ENCODE measurements around the gene SLX9. TPM values are rescaled to one million over a fixed set of nuclear protein-coding genes. Genes with fewer than 3 reads are reported as not detected.

The SLX9 gene
- total RNA-seq, 1 donor from 2014 or later = 33.1 TPM

GRCh38 chr21:44940116-44940631 is 345 bp downstream of the SLX9 start:
- peaks cover 20% of the 10 kb centered on the region for H3K4me1 Mint-ChIP-seq (ENCODE audit: low read depth)
- TF ChIP-seq CTCF (IDR thresholded peaks at IDR 0.05; ENCODE audit: unreplicated experiment) = no peak
- H3K9me3 Mint-ChIP-seq (ENCODE audit: low read depth) = no peaks in the 10 kb centered on the region
- no peak for DNase-seq (ENCODE audit: low spot score, unreplicated experiment)
- H3K4me3 Mint-ChIP-seq (ENCODE audit: low read depth) = peak overlapping the region; percentile 83
- no peaks in the 10 kb centered on the region for H3K27me3 Mint-ChIP-seq
- peaks cover 2% of the 10 kb centered on the region for H3K36me3 Mint-ChIP-seq (ENCODE audit: insufficient read depth)
- H3K27ac Mint-ChIP-seq = peak overlapping the region; percentile 42

- TF ChIP-seq CTCF (IDR thresholded peaks at IDR 0.05; ENCODE audit: unreplicated experiment) = no peak
- Mint-ChIP-seq H3K9me3 (ENCODE audit: low read depth) (no peaks in the 10 kb centered on the region), H3K36me3 (ENCODE audit: insufficient read depth) (peaks cover 2% of the 10 kb centered on the region), H3K27ac (peak overlapping the region; percentile 35), H3K4me3 (ENCODE audit: low read depth) (peak overlapping the region; percentile 80), H3K27me3 (no peaks in the 10 kb centered on the region), H3K4me1 (ENCODE audit: low read depth) (peaks cover 20% of the 10 kb centered on the region)
- no peak for DNase-seq (ENCODE audit: low spot score, unreplicated experiment)
Measured at GRCh38 chr21:44941567-44941966, 1.7 kb downstream of the SLX9 start.

- Mint-ChIP-seq H3K4me1 (ENCODE audit: low read depth) (peaks cover 20% of the 10 kb centered on the region), H3K36me3 (ENCODE audit: insufficient read depth) (peaks cover 2% of the 10 kb centered on the region), H3K27ac (no peak overlapping the region), H3K9me3 (ENCODE audit: low read depth) (no peaks in the 10 kb centered on the region), H3K4me3 (ENCODE audit: low read depth) (peak overlapping the region; percentile 31), H3K27me3 (no peaks in the 10 kb centered on the region)
- no peak for DNase-seq (ENCODE audit: low spot score, unreplicated experiment)
- no peak for TF ChIP-seq CTCF (IDR thresholded peaks at IDR 0.05; ENCODE audit: unreplicated experiment)
Measured at GRCh38 chr21:44942566-44942965, 2.7 kb downstream of the SLX9 start.

GRCh38 chr21:44943005-44943685 is 3.3 kb downstream of the SLX9 start:
- TF ChIP-seq CTCF (IDR thresholded peaks at IDR 0.05; ENCODE audit: unreplicated experiment) = no peak
- Mint-ChIP-seq H3K4me1 (ENCODE audit: low read depth) (peaks cover 20% of the 10 kb centered on the region), H3K27ac (no peak overlapping the region), H3K27me3 (no peaks in the 10 kb centered on the region), H3K4me3 (ENCODE audit: low read depth) (no peak overlapping the region), H3K36me3 (ENCODE audit: insufficient read depth) (peaks cover 2% of the 10 kb centered on the region), H3K9me3 (ENCODE audit: low read depth) (no peaks in the 10 kb centered on the region)
- DNase-seq (ENCODE audit: low spot score, unreplicated experiment) = no peak

- H3K4me3 Mint-ChIP-seq (ENCODE audit: low read depth) = no peak overlapping the region
- H3K27ac Mint-ChIP-seq = no peak overlapping the region
Measured at GRCh38 chr21:44943686-44944550, 4.1 kb downstream of the SLX9 start.

More at GRCh38 chr21:44943686-44944550, 4.1 kb downstream of the SLX9 start:
- no peak for DNase-seq (ENCODE audit: low spot score, unreplicated experiment)
- no peaks in the 10 kb centered on the region for H3K27me3 Mint-ChIP-seq
- TF ChIP-seq CTCF (IDR thresholded peaks at IDR 0.05; ENCODE audit: unreplicated experiment) = no peak
- peaks cover 20% of the 10 kb centered on the region for H3K4me1 Mint-ChIP-seq (ENCODE audit: low read depth)
- H3K36me3 Mint-ChIP-seq (ENCODE audit: insufficient read depth) = peaks cover 2% of the 10 kb centered on the region
- H3K9me3 Mint-ChIP-seq (ENCODE audit: low read depth) = no peaks in the 10 kb centered on the region
